GM10847 (cell line): ENCODE results near the gene THAP10.

Experiments
- POLR2A ChIP-seq: IDR thresholded peaks from 2 replicates; pipeline ENCODE4 v1.6.1; 2011; ENCODE audit not compliant: insufficient read length; ENCODE audit errors: extremely low read depth

THAP10 gene

GRCh38 chr15:70892002-70892911 is at the start of gene THAP10, which contains the start of gene LRRC49:
THAP10 (minus strand) TSS chr15:70892433; CDS start chr15:70892272, 161 bp downstream.
LRRC49 (plus strand) TSS chr15:70892826; CDS start chr15:70892895, 69 bp downstream.
- no peak for TF ChIP-seq POLR2A

- no peak for TF ChIP-seq POLR2A
These were observed 44.1 kb upstream of the THAP10 start for GRCh38 chr15:70936326-70936725.

- TF ChIP-seq POLR2A, result no peak
These were observed 43.4 kb upstream of the THAP10 start for GRCh38 chr15:70935631-70936030.

GRCh38 chr15:70933411-70933810 is 41.2 kb upstream of the THAP10 start:
- no peak for TF ChIP-seq POLR2A

GRCh38 chr15:70932397-70932796 is 40.2 kb upstream of the THAP10 start:
- TF ChIP-seq POLR2A, result no peak

GRCh38 chr15:70931821-70932220 is 39.6 kb upstream of the THAP10 start:
- TF ChIP-seq POLR2A, result no peak

- TF ChIP-seq POLR2A, result no peak
These were observed 31.3 kb upstream of the THAP10 start for GRCh38 chr15:70923311-70924080.

- TF ChIP-seq POLR2A, result no peak
These were observed 29.9 kb upstream of the THAP10 start for GRCh38 chr15:70922119-70922518.

- no peak for TF ChIP-seq POLR2A
These were observed 28.9 kb upstream of the THAP10 start for GRCh38 chr15:70920981-70921696.

- no peak for TF ChIP-seq POLR2A
These were observed 25.7 kb upstream of the THAP10 start for GRCh38 chr15:70917955-70918354.

GRCh38 chr15:70916531-70916930 is 24.3 kb upstream of the THAP10 start:
- no peak for TF ChIP-seq POLR2A

- no peak for TF ChIP-seq POLR2A
These were observed 20.0 kb upstream of the THAP10 start for GRCh38 chr15:70912187-70912586.

- no peak for TF ChIP-seq POLR2A
These were observed 18.7 kb upstream of the THAP10 start for GRCh38 chr15:70910958-70911357.

GRCh38 chr15:70907784-70908471 is 15.7 kb upstream of the THAP10 start:
- no peak for TF ChIP-seq POLR2A

GRCh38 chr15:70906842-70907241 is 14.6 kb upstream of the THAP10 start:
- no peak for TF ChIP-seq POLR2A
